SKM-1 treated with dmso at 0.1 percent for 144 hours (cell line): ENCODE results near the gene PTPN2.
A peak's percentile ranks its signal among the peaks of the same experiment; 100 is the strongest.

Experiments
- DNase-seq: peaks from one replicate; lab custom pipeline; 2025; ENCODE audit not compliant: unreplicated experiment; lab: John Stamatoyannopoulos, UW

PTPN2 gene

DNA sequence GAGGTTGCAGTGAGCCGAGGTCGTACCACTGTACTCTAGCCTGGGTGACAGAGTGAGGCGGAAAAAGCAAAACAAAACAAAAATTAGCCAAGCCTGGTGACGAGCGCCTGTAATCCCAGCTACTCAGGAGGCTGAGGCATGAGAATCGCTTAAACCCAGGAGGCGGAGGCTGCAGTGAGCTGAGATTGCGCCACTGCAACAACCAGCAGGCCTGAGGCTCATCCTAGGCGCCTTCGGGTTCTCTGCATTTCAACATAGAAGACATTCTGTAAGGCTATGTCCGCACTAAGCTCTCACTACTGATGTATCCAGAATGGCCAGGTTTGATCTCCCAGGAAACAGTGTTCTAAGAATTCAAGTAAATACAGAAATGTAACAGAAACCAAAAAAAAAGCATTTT is 23.5 kb downstream of the PTPN2 start:
- DNase-seq, result no peak

DNA sequence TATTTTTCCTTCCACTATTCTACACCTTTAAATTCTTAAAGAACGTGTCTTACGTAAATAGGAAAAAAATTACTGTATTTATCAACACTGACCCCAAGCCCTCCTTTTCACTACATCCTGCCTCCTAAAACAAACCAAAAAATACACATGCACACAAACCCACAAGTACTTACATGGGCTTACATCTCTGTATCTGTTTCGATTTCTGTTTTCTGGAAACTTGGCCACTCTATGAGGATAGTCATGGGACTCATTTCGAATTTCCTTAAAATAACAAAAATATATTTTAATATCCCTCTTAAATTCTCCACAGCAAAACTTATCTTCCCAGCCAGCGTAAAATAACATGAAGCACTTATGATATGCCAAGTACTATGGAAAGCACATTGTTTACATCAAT is 25.0 kb downstream of the PTPN2 start:
- DNase-seq, result no peak

DNA sequence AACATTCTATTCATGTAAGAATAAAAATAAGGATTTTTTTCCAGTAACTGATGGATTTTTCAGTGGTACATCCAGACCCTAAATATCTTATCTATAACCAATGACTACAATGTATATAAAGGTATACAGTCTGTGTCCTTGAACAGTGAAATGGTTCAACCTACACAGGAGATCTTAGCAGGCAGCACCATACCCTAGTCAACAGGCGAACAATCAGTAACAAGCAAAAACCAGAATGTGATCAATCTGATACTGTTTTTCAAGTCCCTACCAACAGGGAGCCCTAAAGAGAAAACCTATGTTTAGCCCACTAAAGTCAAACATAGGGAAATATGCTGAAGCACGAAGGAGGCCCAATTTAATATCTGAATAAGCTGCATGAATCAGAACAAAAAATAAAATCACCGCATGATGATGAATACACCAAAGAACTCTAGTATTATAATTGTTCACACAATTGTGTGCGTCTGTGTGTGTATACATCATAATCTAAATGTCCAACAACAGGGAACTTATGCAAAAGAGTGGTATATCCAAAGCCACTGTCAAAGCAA is 26.0 kb downstream of the PTPN2 start:
- no peak for DNase-seq

DNA sequence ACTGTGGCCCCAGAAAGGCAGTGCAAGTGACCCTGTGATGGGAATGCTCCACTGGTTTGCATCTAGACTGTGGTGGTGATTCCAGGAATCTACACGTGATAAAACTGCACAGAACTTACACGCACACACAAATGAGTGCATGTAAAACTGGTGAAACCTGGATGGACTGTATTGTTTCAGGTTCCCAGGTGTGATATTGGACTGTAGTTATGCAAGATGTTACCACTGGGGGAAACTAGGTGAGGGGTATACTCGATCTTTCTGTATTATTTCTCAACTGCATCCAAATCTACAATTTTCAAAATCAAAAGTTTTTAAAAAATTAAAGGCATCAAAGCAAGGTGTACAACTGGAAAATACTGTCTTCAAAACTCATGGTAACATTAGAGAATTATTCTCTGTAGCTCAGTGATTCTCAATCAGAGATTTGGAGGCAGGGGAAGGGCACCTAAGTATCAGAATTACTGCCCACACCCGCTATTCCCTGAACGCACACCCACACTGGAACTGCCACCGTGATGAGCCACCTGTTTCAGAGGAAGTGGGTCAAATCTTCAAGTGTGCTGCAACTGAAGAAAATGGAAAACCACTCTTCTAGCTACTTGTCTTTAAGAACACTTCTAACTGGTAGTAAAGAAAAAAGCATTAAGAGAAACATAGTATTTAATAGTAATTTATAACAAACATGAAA is 26.7 kb downstream of the PTPN2 start:
- no peak for DNase-seq

DNA sequence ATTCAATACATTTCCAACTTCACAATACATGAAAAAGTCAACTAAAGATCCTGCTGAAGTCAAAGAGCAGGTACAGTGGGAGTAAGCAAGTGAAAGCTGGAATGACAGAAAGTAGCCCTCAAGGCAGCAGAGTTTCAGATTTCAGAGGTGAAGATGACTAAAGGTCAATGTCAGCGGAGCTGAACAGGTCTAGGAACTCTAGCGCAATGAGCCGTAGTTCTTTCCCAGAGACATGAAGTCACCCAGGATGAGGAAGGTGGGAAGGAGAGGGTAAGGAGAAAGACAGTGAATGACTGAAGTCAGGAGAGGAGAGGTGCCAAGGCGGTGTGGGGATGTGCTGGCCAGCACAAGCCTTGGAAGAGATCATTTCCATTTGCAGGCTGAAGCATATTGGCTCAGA is 28.1 kb downstream of the PTPN2 start:
- no peak for DNase-seq

DNA sequence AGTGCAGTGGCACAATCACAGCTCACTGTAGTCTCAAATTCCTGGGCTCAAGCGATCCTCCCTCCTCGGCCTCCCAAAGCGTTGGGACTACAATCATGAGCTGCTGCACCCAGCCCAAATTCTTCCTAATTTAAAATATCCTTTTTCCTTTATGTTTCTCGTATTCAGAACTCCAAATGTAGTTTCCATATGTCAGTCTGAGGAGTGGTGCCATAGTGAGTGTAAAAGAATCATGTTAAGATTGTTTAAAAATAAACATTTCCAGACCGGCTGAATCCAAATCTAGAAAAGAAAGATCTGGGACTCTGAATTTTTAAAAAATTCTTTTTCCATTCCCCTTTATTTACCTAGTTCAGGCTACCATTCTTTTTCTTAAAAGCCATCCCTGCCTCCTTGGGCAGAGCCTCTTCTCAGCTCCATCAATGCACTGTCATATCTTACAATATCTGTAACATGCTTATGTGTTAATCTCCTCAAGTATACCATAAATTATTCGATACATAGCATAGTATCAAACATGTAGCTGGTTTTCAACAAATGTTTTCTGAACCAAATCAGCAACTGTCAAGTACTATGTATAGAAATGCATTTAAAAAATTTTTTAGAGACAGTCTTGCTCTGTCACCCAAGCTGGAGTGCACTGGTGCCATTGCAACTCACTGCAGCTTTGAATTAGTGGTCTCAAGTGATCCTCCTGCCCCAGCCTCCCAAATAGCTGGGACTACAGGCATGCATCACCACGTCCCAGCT is 31.3 kb downstream of the PTPN2 start:
- DNase-seq, result no peak

DNA sequence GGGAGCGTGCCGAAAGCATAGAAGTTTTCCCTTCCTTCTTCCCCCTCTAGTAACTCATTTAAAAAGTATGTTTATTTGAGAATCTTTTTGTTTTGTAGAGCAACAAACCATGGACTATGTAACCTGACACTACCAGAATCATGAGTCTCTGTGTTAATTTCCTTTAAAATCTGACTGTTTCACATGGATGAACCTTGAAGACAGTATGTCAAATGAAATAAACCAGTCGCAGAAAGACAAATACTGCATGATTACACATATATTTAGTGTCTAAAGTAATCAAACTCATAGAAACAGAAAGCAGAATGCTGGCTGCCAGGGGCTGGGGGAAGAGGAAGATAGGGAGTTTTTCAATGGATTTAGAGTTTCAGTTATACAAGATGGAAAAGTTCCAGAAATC is 32.3 kb downstream of the PTPN2 start:
- no peak for DNase-seq

DNA sequence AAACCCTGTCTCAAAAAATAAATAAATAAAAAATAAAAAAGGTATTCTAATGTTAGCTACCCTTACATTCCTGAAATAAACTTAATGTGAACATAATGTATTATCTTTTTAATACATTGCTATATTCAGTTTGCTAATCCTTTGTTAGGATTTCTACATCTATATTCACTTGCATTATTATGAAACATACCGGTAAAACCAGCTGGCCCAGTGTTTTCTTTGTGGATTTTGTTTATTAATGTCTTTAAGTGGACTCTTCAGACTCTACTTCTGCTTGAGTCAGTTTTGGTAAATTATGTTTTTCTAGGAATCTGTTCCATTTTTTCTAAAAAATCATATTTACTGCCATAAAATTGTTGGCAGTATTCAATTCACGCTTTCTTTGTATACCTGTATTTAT is 34.5 kb downstream of the PTPN2 start:
- no peak for DNase-seq

DNA sequence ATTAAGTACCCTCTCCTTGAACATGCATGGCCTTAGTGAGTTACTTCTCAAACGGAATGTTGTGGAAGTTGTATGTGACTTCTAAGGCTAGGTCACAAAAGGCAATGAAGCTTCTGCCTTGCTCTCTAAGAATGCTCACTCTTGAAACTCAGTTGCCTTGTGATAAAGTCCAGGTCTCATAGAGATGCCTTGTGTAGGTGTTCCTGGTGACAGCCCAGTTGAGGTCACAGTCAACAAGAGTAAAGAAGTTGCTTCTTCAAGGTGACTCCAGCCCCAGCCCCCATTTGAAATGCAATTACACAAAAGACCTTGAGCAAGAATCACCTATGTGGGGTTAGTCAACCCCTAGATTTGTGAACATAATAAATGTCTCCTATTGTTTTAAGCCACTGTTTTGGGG is 35.6 kb downstream of the PTPN2 start:
- DNase-seq, result no peak

DNA sequence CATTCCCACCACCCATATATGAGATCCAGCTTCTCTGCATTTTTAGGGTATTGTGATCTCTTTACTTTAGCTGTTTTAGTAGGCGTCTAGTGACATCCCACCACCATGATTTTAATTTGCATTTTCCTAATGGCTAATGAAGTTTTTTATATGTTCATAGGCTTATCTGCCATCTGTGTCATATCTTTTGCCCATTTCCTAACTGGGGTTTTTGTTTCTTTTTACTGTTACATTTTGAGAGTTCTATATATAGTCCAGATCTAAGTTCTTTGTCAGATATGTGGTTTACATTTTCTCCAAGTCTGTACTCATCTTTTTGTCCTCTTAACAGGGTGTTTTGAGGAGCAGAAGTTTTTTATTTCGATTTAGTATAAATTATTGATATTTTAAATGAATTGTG is 39.6 kb downstream of the PTPN2 start:
- DNase-seq, result no peak

DNA sequence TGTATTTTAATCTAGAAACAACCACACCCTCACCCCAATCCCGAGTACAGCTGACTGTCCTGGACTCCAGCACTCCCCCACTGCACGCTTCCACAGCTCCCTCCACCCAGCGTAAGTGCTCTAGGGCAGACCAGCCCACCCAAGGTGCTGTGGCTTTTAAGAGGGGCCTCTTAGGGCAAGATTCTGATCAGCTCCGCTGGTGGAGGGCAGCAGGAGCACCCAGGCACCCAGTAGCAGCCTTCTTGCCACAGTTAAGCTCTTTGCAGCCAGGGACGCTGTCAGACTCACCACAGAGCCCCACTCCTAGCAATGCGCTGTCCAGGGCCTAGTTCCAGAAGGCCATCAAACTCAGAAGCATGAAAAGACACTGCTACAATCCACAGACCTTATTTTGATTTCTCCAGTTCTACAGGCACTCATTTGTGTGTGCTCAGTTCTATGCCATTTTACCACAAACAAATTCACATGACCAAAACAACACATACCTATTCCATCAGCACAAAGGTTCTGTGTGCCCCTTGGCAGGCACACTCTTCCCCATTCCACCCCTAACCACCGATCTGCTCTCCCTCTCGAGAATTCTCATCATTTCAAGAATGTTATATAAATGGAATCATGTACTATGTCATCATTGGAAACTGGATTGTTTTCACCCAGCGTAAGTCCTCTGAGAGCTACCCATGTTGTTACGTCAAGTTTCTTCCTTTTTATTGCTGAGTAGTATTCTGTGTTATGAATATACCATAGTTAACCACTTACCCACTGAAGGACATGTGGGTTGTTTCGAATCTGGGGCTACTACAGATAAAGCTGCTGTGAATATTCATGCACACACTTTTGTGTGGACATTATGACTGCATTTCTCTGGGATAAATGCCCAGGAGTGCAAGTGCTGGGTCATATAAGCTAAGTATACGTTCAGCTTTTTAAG is 40.4 kb downstream of the PTPN2 start:
- no peak for DNase-seq

DNA sequence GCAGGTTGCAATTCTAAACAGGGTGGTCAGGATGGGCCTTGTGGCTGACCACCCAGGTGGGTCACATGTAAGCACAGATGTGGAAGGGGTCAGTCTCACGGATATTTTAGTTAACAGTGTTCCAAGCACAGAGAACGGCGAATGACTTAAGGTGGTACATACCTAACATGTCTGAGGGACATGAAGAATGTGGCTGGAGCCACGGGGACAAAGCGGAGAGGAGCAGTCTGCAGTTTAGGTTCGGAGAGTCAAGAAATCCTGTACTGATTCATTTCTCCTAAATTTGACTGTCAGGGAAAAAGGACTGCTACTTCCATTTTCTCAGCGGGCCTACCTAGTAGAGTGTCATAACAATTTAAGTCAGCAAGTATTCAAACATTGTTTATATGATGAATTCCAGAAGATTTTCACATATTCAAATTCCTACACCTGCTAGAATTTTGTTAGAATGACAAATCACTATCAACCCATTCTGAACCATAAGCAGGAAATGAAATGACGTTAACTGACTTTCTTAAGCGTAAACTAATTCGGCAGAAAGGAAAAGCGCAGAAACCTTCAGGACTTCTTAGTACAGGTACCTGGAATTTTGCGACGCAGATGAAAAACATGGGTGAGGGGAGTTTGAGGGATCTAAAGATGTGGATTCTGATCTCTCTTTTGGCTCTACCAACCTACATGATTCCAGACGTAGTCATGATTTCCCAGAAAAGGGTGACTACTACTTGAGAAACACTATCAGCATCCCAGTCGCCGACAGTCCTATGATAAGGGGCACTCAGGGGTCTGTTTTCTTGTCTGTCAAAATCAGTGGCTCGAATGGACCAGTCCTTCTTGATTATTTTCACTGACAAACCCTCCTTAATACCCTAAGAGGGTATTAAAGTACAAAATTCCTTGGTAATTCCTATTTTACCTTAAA is 41.3 kb downstream of the PTPN2 start:
- no peak for DNase-seq

DNA sequence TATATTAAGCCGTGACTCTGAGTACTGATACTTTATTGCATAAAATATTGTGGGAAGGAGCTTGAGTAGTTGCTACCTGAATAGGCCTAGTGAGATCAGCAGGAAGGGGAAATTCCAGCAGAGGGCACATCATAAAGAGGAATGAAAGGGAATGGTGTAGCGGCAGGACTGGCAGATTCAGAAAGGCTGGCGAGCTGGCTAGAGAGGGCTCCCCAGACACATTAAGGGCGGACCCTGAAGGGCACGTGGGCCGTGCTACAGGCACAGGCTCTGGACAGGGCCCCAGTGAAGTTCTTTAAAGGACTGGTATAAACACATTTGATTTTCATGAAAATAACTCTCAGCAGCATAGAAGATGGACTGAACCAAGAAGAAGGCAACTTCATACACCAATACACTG is 43.0 kb downstream of the PTPN2 start:
- DNase-seq, result no peak

DNA sequence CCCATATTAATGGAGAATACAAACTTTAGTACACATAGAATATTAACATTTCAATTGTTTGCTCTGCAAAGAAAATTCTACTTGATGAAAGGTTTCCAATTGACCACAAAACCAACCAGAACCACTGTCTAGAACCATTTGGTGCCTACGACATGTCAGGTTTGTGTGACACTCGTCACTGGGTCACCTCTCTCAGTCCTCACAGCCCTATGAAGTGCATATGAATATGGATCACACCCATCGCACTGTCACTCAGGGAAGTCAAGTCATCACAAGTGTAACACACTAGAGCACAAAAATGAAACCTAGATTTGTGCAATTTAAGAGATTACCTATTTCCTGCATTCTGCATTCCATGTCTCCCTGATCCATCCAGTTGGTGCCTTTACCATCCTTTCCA is 43.7 kb downstream of the PTPN2 start:
- DNase-seq, result no peak

DNA sequence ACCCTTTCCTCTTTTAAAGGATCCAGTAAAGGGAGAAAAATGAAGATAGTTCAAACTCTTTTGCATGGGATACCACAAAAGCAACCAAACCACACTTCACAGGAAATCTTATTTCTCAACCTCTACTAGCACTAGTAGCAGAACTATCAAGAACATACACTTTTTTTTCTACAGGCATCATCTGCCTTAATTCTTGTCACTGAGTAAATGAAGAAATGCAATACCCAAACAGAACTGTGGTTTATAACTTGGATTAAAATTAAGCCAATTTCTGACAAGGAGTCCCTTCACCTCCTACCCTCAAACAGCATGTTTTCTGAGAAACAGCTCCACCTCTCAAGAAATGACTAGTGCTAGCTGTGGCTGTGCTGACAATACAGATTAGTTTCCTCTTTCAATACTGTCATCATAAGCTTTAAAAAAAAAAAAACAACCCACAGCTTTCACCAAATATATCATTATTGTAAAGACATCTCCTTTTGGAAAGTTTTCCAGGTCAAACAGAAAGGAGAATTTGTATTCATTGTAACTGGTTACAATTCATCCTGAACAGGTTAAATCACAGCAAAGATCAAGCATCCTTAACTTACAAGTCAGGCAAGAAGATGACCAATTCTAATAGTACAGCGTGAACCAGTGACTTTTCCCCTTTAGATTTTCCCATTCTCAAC is 44.4 kb downstream of the PTPN2 start:
- DNase-seq, result peak; percentile 70

DNA sequence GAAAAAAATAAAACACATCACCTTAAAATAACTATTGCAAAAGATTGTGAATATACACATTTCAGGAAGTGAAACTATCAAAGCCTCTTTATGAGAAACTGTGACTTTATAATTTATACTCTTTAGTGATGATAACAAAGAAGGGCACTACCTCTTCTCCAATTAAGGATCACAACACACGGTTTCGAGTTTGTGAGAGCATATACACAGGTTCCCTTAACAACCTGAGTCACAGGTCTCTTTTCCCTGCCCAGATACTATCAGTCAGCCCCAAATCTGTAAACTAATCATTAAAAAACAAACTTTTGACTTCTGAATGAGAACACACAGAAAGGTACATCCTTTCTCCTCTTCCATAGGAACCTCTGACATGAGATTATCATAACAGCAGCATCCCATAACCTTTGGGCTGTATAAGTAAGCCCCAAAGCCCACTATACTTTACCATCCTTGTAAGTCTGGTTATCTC is 44.9 kb downstream of the PTPN2 start:
- peak; percentile 59 for DNase-seq

DNA sequence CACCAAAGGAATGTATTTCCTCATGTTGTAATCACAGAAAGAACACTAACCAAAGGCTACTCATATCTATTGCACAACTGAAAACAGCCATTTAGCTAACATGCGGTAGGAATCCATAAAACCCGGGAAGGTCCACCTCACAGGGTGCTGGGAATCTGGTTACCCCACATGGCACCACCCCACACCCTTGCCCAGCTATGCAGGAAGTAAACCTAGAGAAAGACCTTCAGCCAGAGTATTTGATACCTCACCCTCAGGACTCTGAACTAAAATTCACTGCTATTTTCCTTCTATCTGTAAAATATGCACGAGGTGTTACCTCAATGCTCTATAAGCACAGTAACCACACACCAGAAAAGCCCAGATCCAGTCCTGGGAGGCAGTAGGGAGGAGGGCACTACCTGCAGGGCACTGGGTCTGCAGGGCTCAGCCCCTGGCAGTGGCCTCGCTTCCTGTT is 45.8 kb downstream of the PTPN2 start:
- peak; percentile 59 for DNase-seq

DNA sequence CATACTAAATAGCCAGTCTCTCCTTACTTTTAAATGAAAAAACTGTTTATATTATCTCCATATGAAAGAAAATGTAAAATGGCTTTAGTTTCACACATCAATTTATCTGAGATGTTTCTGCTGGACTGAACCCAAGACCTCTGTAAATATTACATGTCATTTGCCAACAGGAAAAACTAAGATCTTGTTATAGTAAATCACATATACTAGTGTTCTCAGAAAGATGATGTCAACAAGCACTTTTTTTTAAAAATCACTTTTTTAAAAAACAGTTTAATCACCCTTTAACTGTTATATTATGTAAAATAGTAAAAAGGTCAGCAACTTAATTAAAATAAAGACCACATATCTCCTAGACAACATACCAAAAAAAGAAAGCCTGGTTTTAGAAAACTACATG is 46.3 kb downstream of the PTPN2 start:
- no peak for DNase-seq

DNA sequence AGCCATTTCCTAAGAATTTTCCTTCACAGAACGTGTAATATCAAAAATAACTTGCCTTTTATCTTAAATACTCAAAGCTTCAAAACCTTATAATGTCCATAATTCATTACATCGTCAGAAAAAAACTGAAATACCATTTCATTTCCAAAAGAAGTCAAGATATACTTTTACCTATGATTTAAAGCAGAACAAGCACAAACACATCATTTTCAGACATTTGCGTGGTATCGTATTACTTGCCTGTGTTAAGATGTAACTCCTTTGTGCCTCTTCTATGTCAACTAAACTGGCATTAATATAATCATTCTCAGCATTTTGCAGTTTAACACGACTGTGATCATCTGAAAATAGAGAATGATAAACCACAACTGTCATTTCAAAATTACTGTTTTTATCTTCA is 47.5 kb downstream of the PTPN2 start:
- no peak for DNase-seq
